HepG2 (cell line): ENCODE measurements around the gene HOXD3. TPM values are rescaled to one million over a fixed set of nuclear protein-coding genes. Genes with fewer than 3 reads are reported as not detected.

Experiments used
- AGO1 ChIP-seq: fragments of 200-400 bp; formaldehyde crosslinking; IDR thresholded peaks from 2 replicates; pipeline ENCODE4 v1.6.1; 2017; ENCODE audit warnings: mild to moderate bottlenecking, low read depth, low read length, moderate library complexity; ENCODE audit not compliant: poor library complexity, severe bottlenecking
- ATF7-NPFF ChIP-seq: sonication (generic); formaldehyde crosslinking; IDR thresholded peaks from 2 replicates; pipeline ENCODE4 v1.8.1; 2023; ENCODE audit warnings: mild to moderate bottlenecking, low read depth, missing genetic modification reagents, moderate library complexity
- EP300 ChIP-seq, 3 experiments: sonication (generic) in 1 of 3; formaldehyde crosslinking in 1 of 3; IDR thresholded peaks; 2 replicates each; pipeline versions ENCODE4 v1.5.1 to v1.6.1; 2011 to 2020; ENCODE audit warnings: low read depth in 2 of 3, low read length in 2 of 3, borderline replicate concordance in 1 of 3, improper control_type of control experiment in 1 of 3, mild to moderate bottlenecking in 1 of 3, missing genetic modification reagents in 1 of 3, moderate library complexity in 1 of 3
- IKZF4 ChIP-seq: sonication (generic); formaldehyde crosslinking; IDR thresholded peaks from 2 replicates; pipeline ENCODE4 v1.5.1; 2020; ENCODE audit warnings: borderline replicate concordance, mild to moderate bottlenecking, low read depth, missing genetic modification reagents; ENCODE audit errors: not compliant biosample characterization
- LRRFIP1 ChIP-seq: sonication (generic); formaldehyde crosslinking; conservative IDR thresholded peaks from 2 replicates; pipeline ENCODE4 v1.4.0; 2020; ENCODE audit warnings: missing genetic modification reagents
- MYC ChIP-seq: sonication (generic); formaldehyde crosslinking; IDR thresholded peaks from 2 replicates; pipeline ENCODE4 v1.9.0; 2021; ENCODE audit warnings: missing genetic modification reagents, borderline replicate concordance
- MYPOP ChIP-seq: sonication (generic); formaldehyde crosslinking; IDR thresholded peaks from 2 replicates; pipeline ENCODE4 v1.8.1; 2023; ENCODE audit warnings: mild to moderate bottlenecking, moderate library complexity, missing genetic modification reagents
- NAIF1 ChIP-seq: sonication (generic); formaldehyde crosslinking; IDR thresholded peaks from 2 replicates; pipeline ENCODE4 v1.5.0; 2020; ENCODE audit warnings: mild to moderate bottlenecking, missing genetic modification reagents, borderline replicate concordance
- PHF20 ChIP-seq: sonication (generic); formaldehyde crosslinking; IDR thresholded peaks from 2 replicates; pipeline ENCODE4 v1.5.0; 2020; ENCODE audit warnings: mild to moderate bottlenecking, missing genetic modification reagents
- PRMT3 ChIP-seq: sonication (generic); formaldehyde crosslinking; IDR thresholded peaks from 2 replicates; pipeline ENCODE4 v1.8.1; 2022; ENCODE audit warnings: low read depth, mild to moderate bottlenecking, moderate library complexity, missing genetic modification reagents, borderline replicate concordance
- SOX5 ChIP-seq: IDR thresholded peaks from 2 replicates; pipeline ENCODE4 v1.6.1; 2016; ENCODE audit warnings: borderline replicate concordance
- STAT5B ChIP-seq: sonication (generic); formaldehyde crosslinking; IDR thresholded peaks from 2 replicates; pipeline ENCODE4 v1.4.0; 2020; ENCODE audit warnings: missing genetic modification reagents
- ZFP82 ChIP-seq: sonication (generic); formaldehyde crosslinking; IDR thresholded peaks from 2 replicates; pipeline ENCODE4 v1.5.1; 2020; ENCODE audit warnings: mild to moderate bottlenecking, missing genetic modification reagents, borderline replicate concordance
- ZNF274 ChIP-seq: sonication (generic); formaldehyde crosslinking; IDR thresholded peaks from 2 replicates; pipeline ENCODE4 v1.5.1; 2020; ENCODE audit warnings: mild to moderate bottlenecking, missing genetic modification reagents
- ZNF30 ChIP-seq: sonication (generic); formaldehyde crosslinking; IDR thresholded peaks from 2 replicates; pipeline ENCODE4 v1.5.0; 2020; ENCODE audit warnings: mild to moderate bottlenecking, missing genetic modification reagents
- ZNF451 ChIP-seq: sonication (generic); formaldehyde crosslinking; IDR thresholded peaks from 2 replicates; pipeline ENCODE4 v1.5.0; 2020; ENCODE audit warnings: mild to moderate bottlenecking, missing genetic modification reagents
- ZNF510 ChIP-seq: sonication (generic); formaldehyde crosslinking; IDR thresholded peaks from 2 replicates; pipeline ENCODE4 v1.4.0; 2020; ENCODE audit warnings: low read depth, mild to moderate bottlenecking, missing genetic modification reagents
- ZNF687 ChIP-seq: sonication (generic); formaldehyde crosslinking; IDR thresholded peaks from 2 replicates; pipeline ENCODE4 v1.5.1; 2020; ENCODE audit warnings: mild to moderate bottlenecking, missing genetic modification reagents, moderate library complexity
- ZNF737 ChIP-seq: sonication (generic); formaldehyde crosslinking; IDR thresholded peaks from 2 replicates; pipeline ENCODE4 v1.5.0; 2020; ENCODE audit warnings: missing genetic modification reagents, mild to moderate bottlenecking, borderline replicate concordance
- ZNF780A ChIP-seq: sonication (generic); formaldehyde crosslinking; IDR thresholded peaks from 2 replicates; pipeline ENCODE4 v1.8.0; 2022; ENCODE audit warnings: mild to moderate bottlenecking, missing genetic modification reagents, moderate library complexity
- polyA plus RNA-seq, 8 experiments: library from polyadenylated mRNA; depleted of rRNA in 3 of 8; stranded (reverse) in 7 of 8; unstranded in 1 of 8; fragments of >200 nt; fragmentation: Illumina TruSeq in 4 of 8; extraction: Trizol in 4 of 8; gene quantifications; 2 replicates each; pipeline versions ENCODE4 v1.2.1 to v1.2.3, GENCODE V29; 2011 to 2016; ENCODE audit warnings: low read depth in 4 of 8, missing spikeins in 1 of 8, mixed read lengths in 1 of 8; ENCODE audit not compliant: insufficient read depth in 1 of 8
- total RNA-seq, 5 experiments: library from RNA; depleted of rRNA; stranded (reverse); fragments of >200 nt; fragmentation: Illumina TruSeq; extraction: Trizol; gene quantifications; 2 replicates each; pipeline ENCODE4 v1.2.3, GENCODE V29; 2016; ENCODE audit warnings: low read depth in 1 of 5

Gene HOXD3
- total and polyA plus RNA-seq, 2 of the 13 experiments (the other 11 are each of a cell fraction or from before 2014, with no cell fraction given): 0.05 to 0.09 TPM

GRCh38 chr2:176174824-176175708 lies 18.0 kb downstream of the HOXD3 start (continued):
- no peak for TF ChIP-seq PRMT3
- peak; percentile 25; the same call in 1 of the 2 replicates for TF ChIP-seq SOX5 (CRISPR knock-in tag)
- no peak for TF ChIP-seq ZFP82 (CRISPR knock-in tag)
- TF ChIP-seq PHF20 (CRISPR knock-in tag): no peak
- TF ChIP-seq AGO1: peak; percentile 56
- no peak for TF ChIP-seq EP300 (IDR thresholded peaks at IDR 0.05; ENCODE audit: low read depth in 2 of 2, low read length in 2 of 2)
- no peak for TF ChIP-seq EP300 (CRISPR knock-in tag; IDR thresholded peaks at IDR 0.05; ENCODE audit: borderline replicate concordance)
- 0 out of 2 replicates have a peak, but pooled peaks have one; percentile 24 for TF ChIP-seq ZNF274 (CRISPR knock-in tag)
- no peak for TF ChIP-seq MYPOP (CRISPR knock-in tag)
- TF ChIP-seq ZNF780A (CRISPR knock-in tag): no peak
- no peak for TF ChIP-seq STAT5B (CRISPR knock-in tag)
- TF ChIP-seq LRRFIP1 (CRISPR knock-in tag): no peak
- no peak; the same call in 1 of the 2 replicates for TF ChIP-seq NAIF1 (CRISPR knock-in tag)
- TF ChIP-seq ZNF510: no peak
- TF ChIP-seq ATF7-NPFF (CRISPR knock-in tag): no peak
- peak; percentile 90 for TF ChIP-seq ZNF687 (CRISPR knock-in tag)
- no peak for TF ChIP-seq ZNF451
- TF ChIP-seq ZNF30 (CRISPR knock-in tag): no peak
- TF ChIP-seq IKZF4 (CRISPR knock-in tag): no peak
- no peak for TF ChIP-seq MYC (CRISPR knock-in tag)
- TF ChIP-seq ZNF737 (CRISPR knock-in tag): no peak
